H9 (cell line): Measurements from ENCODE around the gene MEGF8. TPM values are rescaled to one million over a fixed set of nuclear protein-coding genes. Genes with fewer than 3 reads are reported as not detected.

Source experiments
- DNase-seq: peaks from one replicate; pipeline ENCODE4 v3.0.0-alpha.2; 2017
- H2AFZ ChIP-seq: one replicate; pipeline ENCODE4 v1.6.1; 2013; ENCODE audit warnings: mild to moderate bottlenecking, low read length, control low read depth, moderate library complexity
- H2AK5ac ChIP-seq: 2 replicates; pipeline ENCODE4 v1.6.1; 2013; ENCODE audit warnings: low read length, control low read depth, mixed read lengths; ENCODE audit not compliant: insufficient read length
- H2BK120ac ChIP-seq: one replicate; pipeline ENCODE4 v1.6.1; 2013; ENCODE audit warnings: low read depth, mild to moderate bottlenecking, low read length, control low read depth, inconsistent platforms; ENCODE audit not compliant: poor library complexity, severe bottlenecking
- H2BK12ac ChIP-seq: 2 replicates; pipeline ENCODE4 v1.6.1; 2013; ENCODE audit warnings: low read length, control low read depth, mixed read lengths, low read depth; ENCODE audit not compliant: insufficient read length
- H2BK15ac ChIP-seq: 2 replicates; pipeline ENCODE4 v1.6.1; 2013; ENCODE audit warnings: low read depth, low read length, control low read depth
- H2BK20ac ChIP-seq: one replicate; pipeline ENCODE4 v1.6.1; 2013; ENCODE audit warnings: low read depth, mild to moderate bottlenecking, low read length, control low read depth, inconsistent platforms; ENCODE audit not compliant: poor library complexity, severe bottlenecking
- H2BK5ac ChIP-seq: 2 replicates; pipeline ENCODE4 v1.6.1; 2013; ENCODE audit warnings: low read length, control low read depth, mixed read lengths; ENCODE audit not compliant: insufficient read length
- H3K14ac ChIP-seq: 2 replicates; pipeline ENCODE4 v1.6.1; 2013; ENCODE audit warnings: low read length, control low read depth; ENCODE audit not compliant: insufficient read depth
- H3K18ac ChIP-seq: 2 replicates; pipeline ENCODE4 v1.6.1; 2013; ENCODE audit warnings: low read depth, mild to moderate bottlenecking, mixed read lengths, low read length, control low read depth; ENCODE audit not compliant: insufficient read length
- H3K23ac ChIP-seq: 2 replicates; pipeline ENCODE4 v1.6.1; 2013; ENCODE audit warnings: low read length, control low read depth, mixed read lengths, low read depth; ENCODE audit not compliant: insufficient read length
- H3K23me2 ChIP-seq: 2 replicates; pipeline ENCODE4 v1.6.1; 2013; ENCODE audit warnings: low read depth, mild to moderate bottlenecking, mixed read lengths, low read length, control low read depth; ENCODE audit not compliant: insufficient read length, poor library complexity, severe bottlenecking
- H3K27ac ChIP-seq: 2 replicates; pipeline ENCODE4 v1.5.1; 2013; ENCODE audit warnings: low read length, control low read depth, mixed read lengths, low read depth; ENCODE audit not compliant: insufficient read length
- H3K27me3 ChIP-seq: 2 replicates; pipeline ENCODE4 v1.6.1; 2013; ENCODE audit warnings: low read length, control low read depth, inconsistent platforms; ENCODE audit not compliant: insufficient read depth
- H3K4ac ChIP-seq: 2 replicates; pipeline ENCODE4 v1.6.1; 2013; ENCODE audit warnings: low read depth, mild to moderate bottlenecking, control low read depth, inconsistent platforms, low read length, moderate library complexity
- H3K4me1 ChIP-seq: 2 replicates; pipeline ENCODE4 v1.6.1; 2013; ENCODE audit warnings: low read length, control low read depth, inconsistent platforms; ENCODE audit not compliant: insufficient read depth
- H3K4me2 ChIP-seq: 2 replicates; pipeline ENCODE4 v1.6.1; 2013; ENCODE audit warnings: low read length, control low read depth, mixed read lengths; ENCODE audit not compliant: insufficient read length, insufficient read depth
- H3K56ac ChIP-seq: 2 replicates; pipeline ENCODE4 v1.6.1; 2013; ENCODE audit warnings: low read depth, mild to moderate bottlenecking, mixed read lengths, low read length, control low read depth; ENCODE audit not compliant: insufficient read length
- H3K79me1 ChIP-seq: 2 replicates; pipeline ENCODE4 v1.6.1; 2013; ENCODE audit warnings: low read depth, mild to moderate bottlenecking, moderate library complexity, low read length, control low read depth, inconsistent platforms; ENCODE audit not compliant: insufficient read depth, poor library complexity, severe bottlenecking
- H3K79me2 ChIP-seq: 2 replicates; pipeline ENCODE4 v1.6.1; 2013; ENCODE audit warnings: low read length, control low read depth, inconsistent platforms; ENCODE audit not compliant: insufficient read depth
- H3K9ac ChIP-seq: 2 replicates; pipeline ENCODE4 v1.6.1; 2013; ENCODE audit warnings: low read length, control low read depth, mixed read lengths; ENCODE audit not compliant: insufficient read length; ENCODE audit errors: extremely low read depth
- H3K9me3 ChIP-seq: one replicate; pipeline ENCODE4 v1.6.1; 2013; ENCODE audit warnings: low read depth, low read length, inconsistent platforms; ENCODE audit not compliant: control insufficient read depth
- H3T11ph ChIP-seq: one replicate; pipeline ENCODE4 v1.6.1; 2013; ENCODE audit warnings: mild to moderate bottlenecking, low read length, control low read depth, inconsistent platforms
- H4K20me1 ChIP-seq: one replicate; pipeline ENCODE4 v1.6.1; 2013; ENCODE audit not compliant: control insufficient read depth, insufficient read length, insufficient read depth
- H4K5ac ChIP-seq: 2 replicates; pipeline ENCODE4 v1.6.1; 2013; ENCODE audit warnings: low read depth, mild to moderate bottlenecking, mixed read lengths, low read length, control low read depth; ENCODE audit not compliant: insufficient read length
- H4K8ac ChIP-seq: replicated peaks from 2 replicates; pipeline ENCODE4 v1.6.1; 2013; ENCODE audit warnings: low read length, control low read depth, mixed read lengths, low read depth; ENCODE audit not compliant: insufficient read length
- H4K91ac ChIP-seq: 2 replicates; pipeline ENCODE4 v1.6.1; 2013; ENCODE audit warnings: low read depth, mild to moderate bottlenecking, moderate library complexity, mixed read lengths, low read length, control low read depth; ENCODE audit not compliant: insufficient read length
- H3K27ac Mint-ChIP-seq, 3 experiments: 2 replicates in 2 of 3; 3 replicates in 1 of 3; pipeline ENCODE4 v1.8.0; 2020 to 2021; ENCODE audit warnings: mixed read lengths in 3 of 3, mild to moderate bottlenecking in 1 of 3, moderate library complexity in 1 of 3
- H3K27me3 Mint-ChIP-seq: 2 replicates; pipeline ENCODE4 v1.8.0; 2021; ENCODE audit warnings: low read depth, mild to moderate bottlenecking, moderate library complexity, mixed read lengths
- H3K36me3 Mint-ChIP-seq, 3 experiments: 2 replicates in 2 of 3; 3 replicates in 1 of 3; pipeline ENCODE4 v1.8.0; 2020 to 2021; ENCODE audit warnings: low read depth in 3 of 3, mixed read lengths in 3 of 3; ENCODE audit not compliant: insufficient read depth in 1 of 3
- H3K4me1 Mint-ChIP-seq, 2 experiments: 2 replicates each; pipeline ENCODE4 v1.8.0; 2020; ENCODE audit warnings: mixed read lengths in 2 of 2
- H3K4me3 Mint-ChIP-seq, 2 experiments: 2 replicates in 1 of 2; 3 replicates in 1 of 2; pipeline ENCODE4 v1.8.0; 2020 to 2021; ENCODE audit warnings: mild to moderate bottlenecking in 2 of 2, mixed read lengths in 2 of 2, moderate library complexity in 1 of 2
- H3K9me3 Mint-ChIP-seq, 2 experiments: 2 replicates in 1 of 2; 3 replicates in 1 of 2; pipeline ENCODE4 v1.8.0; 2020; ENCODE audit warnings: mild to moderate bottlenecking in 2 of 2, mixed read lengths in 2 of 2, moderate library complexity in 1 of 2
- CTCF ChIP-seq: fragments of 200-600 bp; sonication (generic); conservative IDR thresholded peaks from 3 replicates; pipeline ENCODE4 v1.8.0; 2021; ENCODE audit warnings: antibody characterized with exemption, mild to moderate bottlenecking
- WGBS: extraction: QIAGEN DNeasy Blood & Tissue Kit; methylation state at CpG from one replicate; pipeline ENCODE4 v1.1.7; 2013; ENCODE audit warnings: missing lambda C conversion rate, low lambda C conversion rate, mixed read lengths; ENCODE audit not compliant: insufficient read length; ENCODE audit errors: extremely low coverage; 5-methylcytosine and 5-hydroxymethylcytosine counted together
- total RNA-seq: library from RNA; stranded (reverse); gene quantifications from 2 replicates; pipeline ENCODE4 v1.2.1, GENCODE V29; 2021

Gene MEGF8
- total RNA-seq, 1 experiment from 2014 or later = 28.4 TPM

GRCh38 chr19:42278452-42279154, 46.8 kb upstream of the MEGF8 start:
- no peak overlapping the region for H3K56ac ChIP-seq
- no peak overlapping the region for H3T11ph ChIP-seq
- no peak overlapping the region for H2AK5ac ChIP-seq
- peaks cover 27 to 31% of the 10 kb centered on the region in 2 experiments for H3K4me1 Mint-ChIP-seq
- TF ChIP-seq CTCF = no peak
- no peak overlapping the region for H3K14ac ChIP-seq
- H3K23ac ChIP-seq = no peak overlapping the region
- H2BK120ac ChIP-seq = no peak overlapping the region
- no peak overlapping the region for H4K5ac ChIP-seq
- H2BK5ac ChIP-seq = no peak overlapping the region
- DNase-seq = no peak
- no peak overlapping the region for H3K18ac ChIP-seq
- H3K9me3 ChIP-seq = no peaks in the 10 kb centered on the region
- no peak overlapping the region for H4K91ac ChIP-seq
- H2AFZ ChIP-seq = no peak overlapping the region
- no CpG with 5 or more reads among the region's 5 CpGs for WGBS
- no peak overlapping the region for H4K8ac ChIP-seq
- peaks cover 3% of the 10 kb centered on the region for H4K20me1 ChIP-seq
- no peak overlapping the region for H3K4ac ChIP-seq
- no peaks in the 10 kb centered on the region; a peak in 2 of 5 replicates for H3K9me3 Mint-ChIP-seq
- H3K79me2 ChIP-seq = no peaks in the 10 kb centered on the region
- H3K27ac Mint-ChIP-seq = peak overlapping the region in 2 of 3 experiments; percentile 49 to 57; a peak in 2 of 7 replicates
- H3K4me2 ChIP-seq = no peak overlapping the region
- H2BK15ac ChIP-seq = no peak overlapping the region
- no peaks in the 10 kb centered on the region for H3K79me1 ChIP-seq
- peaks cover 8% of the 10 kb centered on the region; the same call in 1 of the 2 replicates for H3K4me1 ChIP-seq
- peaks cover 11% of the 10 kb centered on the region for H3K23me2 ChIP-seq
- H3K27me3 Mint-ChIP-seq = no peaks in the 10 kb centered on the region
- H3K27ac ChIP-seq = no peak overlapping the region
- H3K4me3 Mint-ChIP-seq = peak overlapping the region in 1 of 2 experiments; percentile 88; a peak in 2 of 5 replicates
- no peak overlapping the region for H2BK20ac ChIP-seq
- no peak overlapping the region for H2BK12ac ChIP-seq
- no peaks in the 10 kb centered on the region for H3K27me3 ChIP-seq
- H3K36me3 Mint-ChIP-seq = peaks cover under 1 to 16% (median 11%) of the 10 kb centered on the region in 3 experiments; a peak in 6 of 7 replicates
- no peak overlapping the region for H3K9ac ChIP-seq
